Stimulated activated CD8-positive, alpha-beta memory T cell treated with anti-CD3 and anti-CD28 coated beads, Interleukin-4, amount 100 ng/mL, for 1 hour (primary cell): Measurements from ENCODE around the gene CAMK1D.
"Not testable (repeated sequence)": the region's sequence is repeated elsewhere in the genome, so short reads cannot be mapped to it uniquely, and the experiment has no call there.

ENCODE experiments used
- DNase-seq, 2 donors: peaks; one replicate each; pipeline ENCODE4 v3.0.0-alpha.2; 2020; ENCODE audit warnings: low read depth in 2 of 2, low spot score in 1 of 2

CAMK1D gene

DNA sequence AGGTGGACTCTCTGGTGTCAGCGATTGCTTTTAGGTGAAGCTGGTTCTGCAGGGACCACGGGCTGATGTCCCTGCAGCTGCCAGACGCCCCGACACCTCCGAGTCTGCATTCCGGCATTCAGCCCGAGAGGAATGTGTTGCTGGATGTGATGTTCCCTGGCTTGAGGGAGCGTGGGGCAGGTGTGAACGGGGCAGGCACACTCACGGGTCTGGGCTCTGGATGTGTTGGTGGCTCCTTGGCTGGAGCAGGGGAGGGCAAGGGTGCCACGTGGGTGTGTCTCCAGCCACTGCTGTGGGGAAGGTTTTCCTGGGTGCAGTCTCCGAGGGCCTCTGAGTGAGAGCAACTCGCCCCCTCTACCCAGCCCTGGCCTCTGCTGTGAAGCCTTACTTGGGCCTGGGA, 140.5 kb downstream of the CAMK1D start:
- no peak for DNase-seq

DNA sequence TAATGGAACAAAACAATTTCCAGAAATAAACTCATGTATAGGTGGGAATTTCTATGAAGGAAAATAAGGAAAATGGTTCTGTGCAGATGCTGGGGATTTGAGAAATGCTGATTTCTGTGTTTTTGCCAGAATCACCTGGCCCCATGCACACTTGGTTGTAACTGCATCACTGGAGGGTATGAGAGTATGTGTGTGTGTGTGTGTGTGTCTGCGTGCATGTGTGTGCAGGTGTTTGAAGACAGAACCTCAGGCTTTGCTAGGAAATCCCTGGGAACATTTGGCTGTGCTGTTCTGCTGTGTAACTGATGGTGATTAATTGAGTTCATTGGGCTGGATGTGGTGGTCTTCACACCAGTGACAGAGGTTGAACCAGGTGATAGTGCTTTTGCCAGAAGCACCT, 141.6 kb downstream of the CAMK1D start:
- DNase-seq = no peak

DNA sequence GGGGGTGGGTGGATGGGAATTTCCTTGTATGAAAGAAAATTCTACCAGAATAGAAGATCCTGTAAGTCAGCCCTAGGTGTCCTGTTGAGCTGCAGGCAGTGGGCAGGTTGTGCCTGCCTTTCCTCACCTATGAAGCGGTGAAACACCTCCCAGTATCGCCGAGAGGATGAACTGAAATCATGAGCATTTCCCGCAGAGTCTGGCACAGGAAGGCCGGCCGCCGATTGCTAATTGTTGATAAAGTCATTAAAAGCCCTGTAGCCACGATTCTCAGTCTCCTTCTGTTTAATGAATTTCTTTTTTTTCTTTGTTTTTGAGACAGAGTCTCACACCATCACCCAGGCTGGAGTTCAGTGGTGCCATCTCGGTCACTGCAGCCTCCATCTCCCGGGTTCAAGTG, 142.1 kb downstream of the CAMK1D start:
- DNase-seq = no peak

DNA sequence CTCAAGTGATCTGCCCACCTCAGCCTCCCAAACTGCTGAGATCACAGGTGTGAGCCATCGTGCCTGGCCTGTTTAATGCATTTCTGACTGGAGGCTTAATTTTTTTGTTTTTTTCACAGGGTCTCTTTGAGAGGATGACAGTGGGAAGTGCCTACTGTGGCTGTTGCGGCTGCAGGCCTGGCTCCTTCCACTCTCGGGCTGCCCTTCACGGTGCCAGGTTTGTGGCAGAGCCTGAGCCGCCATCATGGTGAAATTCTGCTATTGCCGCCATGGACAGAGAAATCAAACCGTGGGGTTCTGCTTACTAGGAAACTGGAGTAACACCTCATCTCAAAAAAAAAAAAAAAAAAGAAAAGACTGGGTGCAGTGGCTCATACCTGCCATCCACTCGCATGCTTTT, 142.7 kb downstream of the CAMK1D start:
- no peak for DNase-seq

DNA sequence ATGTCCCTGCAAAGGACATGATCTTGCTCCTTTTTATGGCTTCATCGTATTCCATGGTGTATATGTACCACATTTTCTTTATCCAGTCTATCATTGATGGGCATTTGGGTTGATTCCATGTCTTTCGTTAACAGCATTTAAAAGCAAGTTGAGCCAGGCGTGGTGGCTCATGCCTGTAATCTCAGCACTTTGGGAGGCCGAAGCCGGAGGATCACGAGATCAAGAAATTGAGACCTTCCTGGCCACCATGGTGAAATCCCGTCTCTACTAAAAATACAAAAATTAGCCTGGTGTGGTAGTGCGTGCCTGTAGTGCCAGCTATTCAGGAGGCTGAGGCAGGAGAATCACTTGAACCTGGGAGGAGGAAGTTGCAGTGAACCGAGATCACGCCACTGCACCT, 147.7 kb downstream of the CAMK1D start:
- DNase-seq = not testable (repeated sequence)

DNA sequence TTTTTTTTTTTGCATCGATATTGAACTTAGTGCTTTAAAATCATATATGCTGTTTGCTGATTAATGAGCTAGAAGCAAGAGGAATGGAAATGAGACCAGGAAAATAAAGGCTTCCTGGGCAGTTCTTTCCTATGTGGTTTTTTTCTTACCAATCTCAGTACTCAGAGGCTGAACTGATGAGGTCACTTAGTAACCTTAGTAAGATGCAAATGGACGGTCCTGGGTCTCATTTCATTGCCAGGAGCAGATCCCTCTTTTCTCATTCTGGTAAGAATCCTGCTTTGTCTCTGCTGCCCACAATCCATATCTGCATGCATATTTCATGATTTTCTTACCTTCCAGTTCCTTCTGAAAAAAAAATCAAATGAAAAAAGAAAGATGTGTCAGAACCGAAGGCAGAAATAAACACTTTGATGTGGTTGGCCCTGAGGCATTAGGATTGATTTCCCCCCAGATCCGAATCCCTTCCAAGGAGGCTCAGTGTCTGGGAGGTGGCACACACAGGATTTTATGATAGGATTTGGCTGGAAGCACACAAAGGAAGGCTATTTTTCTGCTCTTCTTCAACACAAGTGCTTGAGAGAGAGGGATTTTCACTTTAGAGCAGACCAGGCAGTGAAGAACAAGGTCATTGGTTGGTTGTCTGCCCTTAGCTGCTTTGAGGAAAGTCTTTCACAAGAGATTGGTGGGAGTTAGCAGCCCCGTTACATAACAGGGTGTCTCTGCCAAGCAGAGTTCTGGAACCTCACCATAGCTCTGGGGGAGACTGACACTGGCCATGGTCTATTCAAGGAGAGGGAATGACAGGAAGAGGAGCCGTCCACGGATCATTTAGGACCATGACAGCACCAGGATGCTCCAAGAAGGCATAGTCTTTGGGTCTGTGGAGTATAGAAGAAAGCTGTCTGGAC, 150.0 kb downstream of the CAMK1D start:
- DNase-seq = no peak

DNA sequence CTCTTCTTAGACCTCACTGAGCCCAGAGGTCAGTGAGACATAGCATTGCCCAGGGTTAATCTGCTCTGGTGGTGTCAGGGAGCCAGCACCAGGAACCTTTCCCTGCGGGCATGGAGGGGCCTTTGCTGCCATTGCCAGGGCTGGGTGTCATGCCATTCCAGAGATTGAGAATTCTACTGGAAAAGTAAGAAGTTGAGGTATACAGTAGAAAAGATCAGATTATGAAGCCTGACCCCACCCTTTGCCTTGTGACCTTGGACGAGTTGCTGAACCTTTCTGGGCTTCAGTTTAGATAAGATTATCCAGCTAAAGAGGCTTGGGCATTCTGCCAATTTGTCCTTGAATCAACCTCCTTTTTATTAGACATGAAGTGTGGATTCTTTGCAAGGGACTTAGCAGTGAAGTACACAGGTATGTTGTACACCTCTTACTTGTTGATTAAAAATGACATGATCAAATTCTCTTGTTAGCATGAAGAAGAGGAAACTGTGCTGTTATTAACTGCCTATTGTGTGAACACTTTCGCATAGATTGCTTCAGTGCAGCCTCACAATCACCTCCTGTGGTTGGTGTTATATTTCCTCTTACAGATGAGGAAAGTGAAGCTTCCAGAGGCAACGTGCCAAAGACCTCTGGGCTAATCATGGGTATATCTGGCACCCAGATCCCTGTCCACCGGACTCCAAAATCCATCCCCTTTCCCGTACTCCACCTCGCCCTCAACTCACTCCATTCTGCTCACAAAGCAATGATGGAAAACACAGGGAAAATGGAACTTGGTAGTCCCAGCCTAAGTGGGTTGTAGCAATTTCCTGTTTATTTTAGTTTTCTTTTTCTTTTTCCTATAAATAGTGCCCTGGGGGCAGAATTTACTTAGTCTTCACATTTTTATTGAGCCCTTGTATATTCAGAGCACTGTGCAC, 151.3 kb downstream of the CAMK1D start:
- DNase-seq = no peak

DNA sequence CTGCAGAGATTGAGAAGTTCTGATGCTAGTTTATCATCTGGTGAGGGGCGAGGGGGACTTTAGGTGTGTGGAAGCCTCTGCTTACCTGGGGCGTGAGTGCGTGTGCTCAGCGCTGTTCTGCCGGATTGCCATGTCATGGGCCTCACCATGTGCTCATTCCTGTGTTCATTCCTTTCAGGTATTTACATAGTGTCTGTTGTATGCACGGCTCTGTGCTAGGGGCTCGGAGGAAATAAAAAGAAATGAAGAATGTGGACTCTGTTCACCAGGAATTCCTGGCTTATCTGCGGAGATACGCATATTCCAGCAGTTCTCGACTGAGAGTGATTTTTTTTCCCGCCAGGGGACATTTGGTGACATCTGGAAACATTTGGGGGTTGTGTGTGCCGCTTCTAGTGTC, 152.0 kb downstream of the CAMK1D start:
- DNase-seq = no peak

DNA sequence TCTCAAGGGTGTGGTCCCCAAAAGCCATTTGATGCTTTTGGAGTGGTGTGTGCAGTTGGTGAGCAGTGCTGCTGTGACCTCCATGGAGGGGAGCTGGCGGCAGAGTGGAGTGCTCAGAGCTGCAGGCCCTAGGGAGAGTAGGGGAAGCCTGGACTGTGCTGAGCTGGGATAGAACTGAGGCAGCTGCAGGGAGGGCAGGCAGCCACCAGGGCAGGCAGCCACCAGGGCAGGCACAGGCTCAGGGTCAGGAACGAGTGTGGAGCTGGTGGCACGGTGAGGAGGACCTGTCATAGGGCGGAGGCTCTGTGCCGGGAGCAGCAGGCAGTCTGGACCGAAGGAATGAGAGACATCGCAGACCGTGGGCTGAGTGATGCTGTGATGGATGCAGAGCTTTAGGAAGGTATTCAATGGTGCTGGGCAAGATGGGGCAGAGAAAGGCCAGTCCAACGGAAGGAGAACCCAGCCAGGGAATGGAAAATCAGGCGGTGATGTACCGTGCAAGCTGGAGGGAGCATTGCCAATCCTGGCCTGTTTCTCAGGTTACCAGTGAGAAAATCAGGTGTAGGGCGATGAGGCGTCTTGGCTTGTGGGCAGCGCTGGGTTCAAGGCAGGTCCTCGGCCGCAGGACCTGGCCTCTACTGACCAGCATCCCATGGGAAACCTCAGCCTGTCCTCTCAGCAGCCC, 152.6 kb downstream of the CAMK1D start:
- DNase-seq = no peak

DNA sequence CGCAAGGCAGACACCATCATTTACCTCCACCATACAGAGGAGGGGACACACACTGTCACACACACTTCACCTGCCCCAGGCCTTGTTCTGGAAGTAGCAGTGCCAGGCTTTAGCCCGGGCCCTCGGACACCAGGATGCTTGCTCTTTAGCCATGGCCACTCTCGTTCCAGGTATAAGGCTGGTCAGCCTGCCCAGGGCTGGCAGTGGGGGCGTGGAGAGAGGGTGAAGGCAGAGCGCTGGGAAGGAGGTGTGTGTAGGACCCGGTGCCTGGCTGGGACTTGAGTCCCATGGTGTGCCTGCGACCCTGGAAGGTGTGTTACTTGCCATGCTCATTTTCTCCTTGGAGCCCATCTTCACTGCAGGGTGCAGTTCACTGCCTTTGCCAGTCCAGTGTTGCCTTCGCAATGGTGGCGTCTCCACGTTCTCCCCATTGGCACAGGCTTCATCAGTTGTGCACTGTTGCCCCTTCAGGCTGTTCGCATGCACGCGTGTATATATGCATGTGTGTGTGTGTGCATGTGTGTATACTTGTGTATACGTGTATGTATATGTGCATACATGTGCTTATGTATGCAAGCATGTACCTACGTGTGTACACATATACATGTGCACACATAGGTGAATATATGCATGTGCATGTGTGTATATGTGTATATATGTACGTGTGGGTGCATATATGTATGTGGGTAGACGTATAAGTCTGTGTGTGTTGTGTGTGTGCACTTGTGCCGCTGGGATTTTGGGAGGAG, 153.4 kb downstream of the CAMK1D start:
- DNase-seq = no peak

DNA sequence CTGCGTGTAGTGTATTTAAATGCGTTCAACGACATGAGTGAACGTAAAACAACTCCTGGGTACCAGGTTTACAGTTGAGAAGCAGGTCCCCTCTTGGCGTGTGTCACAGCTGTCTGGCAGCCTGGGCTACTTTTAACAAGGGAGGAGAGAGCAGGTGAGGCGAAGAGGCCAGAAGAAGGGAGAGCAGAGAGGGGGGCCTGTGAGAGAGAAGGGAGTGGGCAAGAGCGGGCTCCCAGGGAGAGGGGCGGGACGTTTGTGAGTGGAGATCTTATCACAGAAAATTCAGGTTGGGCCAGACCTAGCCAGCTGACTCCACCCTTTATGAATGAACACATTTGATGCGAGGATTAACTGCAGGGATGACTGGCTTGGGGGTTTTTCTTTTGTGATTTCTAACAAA, 154.0 kb downstream of the CAMK1D start:
- no peak for DNase-seq

DNA sequence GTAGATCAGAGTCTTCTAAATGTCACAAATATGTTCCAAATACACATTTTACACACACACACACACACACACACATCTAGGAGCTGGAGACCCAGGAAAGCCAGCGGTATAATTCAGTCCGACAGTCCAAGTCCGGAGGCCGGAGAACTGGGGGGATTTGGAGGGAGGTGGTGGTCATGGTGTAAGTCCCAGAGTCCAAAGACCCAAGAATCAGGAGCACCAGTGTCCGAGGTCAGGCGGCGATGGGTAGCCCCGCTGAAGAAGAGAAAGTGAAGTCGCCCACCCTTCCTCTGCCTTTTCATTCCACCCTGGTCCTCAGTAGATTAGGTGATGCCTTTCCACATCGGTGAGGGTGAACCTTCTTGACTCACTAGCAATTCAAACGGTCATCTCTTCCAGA, 154.8 kb downstream of the CAMK1D start:
- DNase-seq = no peak

DNA sequence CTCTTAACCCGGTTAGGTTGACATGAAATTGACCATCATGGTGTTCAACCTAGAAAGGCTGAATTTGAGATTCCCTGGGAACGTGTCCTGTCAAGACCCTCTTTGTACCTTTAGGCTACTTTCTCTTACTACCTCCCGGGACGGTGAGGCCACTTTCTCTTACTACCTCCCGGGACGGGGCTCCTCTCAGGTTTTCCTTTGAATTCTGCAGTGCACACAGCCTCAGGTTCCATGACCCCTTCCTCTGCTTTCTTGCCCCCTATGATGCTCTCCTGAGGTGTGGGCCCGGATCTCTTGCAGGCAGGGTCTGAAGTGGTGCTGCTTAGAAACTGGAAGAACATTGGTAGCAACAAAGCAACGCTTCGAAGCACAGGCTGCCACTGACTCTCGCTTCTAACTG, 155.3 kb downstream of the CAMK1D start:
- DNase-seq = no peak

DNA sequence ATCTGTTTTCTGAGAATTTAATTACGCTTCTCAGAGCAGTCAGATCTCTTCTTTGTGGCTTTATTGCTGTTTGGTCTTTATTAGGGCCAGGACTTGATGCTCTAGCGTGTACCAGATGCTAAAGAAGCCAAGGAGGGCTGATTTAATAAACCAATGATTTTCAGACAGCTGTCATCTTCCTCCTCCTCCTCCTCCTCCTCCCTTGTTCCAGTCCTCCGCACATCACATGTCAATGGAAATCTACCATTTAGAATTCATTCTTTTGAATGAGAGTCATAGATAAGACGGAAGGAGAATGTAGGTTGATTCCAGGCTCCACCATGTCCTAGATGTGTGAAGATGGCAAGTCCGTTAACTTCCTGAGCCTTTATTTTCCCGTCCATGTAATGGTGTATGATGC, 156.3 kb downstream of the CAMK1D start:
- no peak for DNase-seq

DNA sequence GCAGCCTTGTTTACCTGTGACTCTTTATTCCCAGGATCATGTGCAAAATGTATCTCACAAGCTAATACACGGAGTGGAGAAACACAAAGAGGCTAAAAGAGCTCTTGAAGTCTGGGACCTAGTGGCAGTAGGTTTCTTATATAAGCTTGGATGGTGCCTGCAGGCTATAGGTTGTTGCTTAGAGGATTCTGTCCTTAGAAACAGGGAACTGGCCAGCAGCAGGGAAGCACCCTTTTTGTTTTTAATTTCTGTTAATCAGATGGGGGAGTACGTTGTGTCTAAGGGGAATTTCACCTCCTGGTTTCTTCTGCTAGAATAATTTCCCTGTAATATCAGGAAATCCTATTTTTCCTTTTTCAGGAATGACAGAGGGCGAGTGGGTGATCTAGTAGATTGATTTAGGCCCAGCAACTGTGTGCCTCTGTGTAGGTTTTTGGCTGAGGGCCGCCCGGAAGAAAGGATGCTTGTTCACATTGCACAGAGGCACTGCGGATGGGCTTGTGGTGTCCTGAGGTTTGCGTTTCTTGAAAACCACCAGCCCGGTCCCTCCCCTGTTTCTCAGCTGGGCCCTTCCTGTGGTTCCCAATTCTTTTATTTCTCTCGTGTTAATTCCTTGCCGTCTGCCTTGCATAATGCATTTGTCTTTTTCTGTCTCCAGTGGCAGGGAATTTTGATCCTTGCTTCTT, 158.0 kb downstream of the CAMK1D start:
- DNase-seq = no peak

DNA sequence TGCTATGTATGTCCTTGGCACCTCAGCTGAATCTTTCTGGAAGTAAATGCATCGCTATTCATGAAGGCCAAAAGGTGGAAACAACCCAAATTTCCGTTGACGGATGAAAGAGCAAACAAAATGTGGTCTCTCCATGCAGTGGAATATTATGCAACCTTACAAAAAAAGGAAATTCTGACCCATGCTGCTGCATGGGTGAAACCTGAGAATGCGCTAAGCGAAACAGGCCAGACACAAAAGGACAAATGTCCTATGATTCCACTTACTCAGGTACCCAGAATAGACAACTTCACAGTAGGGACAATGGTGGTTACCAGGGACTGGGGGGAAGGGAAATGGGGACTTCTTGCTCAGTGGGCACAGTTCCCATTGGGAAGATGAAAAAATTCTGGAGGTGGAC, 158.8 kb downstream of the CAMK1D start:
- DNase-seq = no peak

DNA sequence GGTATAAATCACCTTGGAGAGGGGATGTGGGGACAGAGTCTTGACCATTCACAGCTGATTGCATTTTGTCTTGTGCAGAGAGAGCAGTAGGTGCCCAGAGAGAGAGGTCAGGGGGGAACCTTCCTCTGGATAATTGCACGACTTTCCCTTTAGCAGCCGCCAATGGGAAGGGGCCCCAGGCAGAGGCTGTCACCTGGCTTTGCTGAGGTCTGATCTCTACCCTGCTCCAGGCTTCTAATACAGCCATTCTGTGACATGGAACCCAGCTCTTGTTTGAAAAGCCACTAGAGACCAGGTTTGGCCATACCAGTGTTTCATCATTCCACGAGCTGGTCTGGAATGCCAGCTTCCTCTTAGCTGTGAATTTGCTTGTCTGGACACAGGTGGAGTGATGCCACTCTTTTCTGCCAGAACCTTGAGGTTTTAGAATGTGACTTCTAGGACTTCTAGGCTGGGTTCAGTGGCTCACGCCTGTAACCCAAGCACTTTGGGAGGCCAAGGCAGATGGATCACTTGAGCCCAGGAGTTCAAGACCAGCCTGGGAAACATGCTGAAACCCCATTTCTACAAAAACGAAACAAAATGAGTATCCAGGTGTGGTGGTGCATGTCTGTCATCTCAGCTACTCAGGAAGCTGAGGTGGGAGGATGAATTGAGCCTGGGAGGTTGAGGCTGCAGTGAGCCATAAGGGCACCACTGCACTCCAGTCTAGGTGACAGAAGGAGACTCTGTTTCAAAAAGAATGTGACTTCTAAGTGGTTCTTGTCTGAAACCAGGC, 159.9 kb downstream of the CAMK1D start:
- no peak for DNase-seq

DNA sequence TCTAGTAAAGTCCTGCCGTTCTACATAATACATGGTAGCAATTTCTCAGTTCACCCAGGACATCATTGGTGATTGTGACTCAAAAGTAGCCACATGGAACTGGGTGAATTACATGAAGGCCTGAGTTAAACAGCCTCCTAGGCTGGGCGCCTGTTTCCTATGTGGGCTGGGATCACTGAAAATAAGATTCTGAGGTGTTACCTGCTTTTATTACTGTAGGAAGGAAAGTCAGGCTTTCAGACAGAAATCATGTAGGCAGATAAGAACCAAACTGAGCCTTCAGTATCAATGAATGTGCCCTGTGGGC, 160.4 kb downstream of the CAMK1D start:
- no peak for DNase-seq

DNA sequence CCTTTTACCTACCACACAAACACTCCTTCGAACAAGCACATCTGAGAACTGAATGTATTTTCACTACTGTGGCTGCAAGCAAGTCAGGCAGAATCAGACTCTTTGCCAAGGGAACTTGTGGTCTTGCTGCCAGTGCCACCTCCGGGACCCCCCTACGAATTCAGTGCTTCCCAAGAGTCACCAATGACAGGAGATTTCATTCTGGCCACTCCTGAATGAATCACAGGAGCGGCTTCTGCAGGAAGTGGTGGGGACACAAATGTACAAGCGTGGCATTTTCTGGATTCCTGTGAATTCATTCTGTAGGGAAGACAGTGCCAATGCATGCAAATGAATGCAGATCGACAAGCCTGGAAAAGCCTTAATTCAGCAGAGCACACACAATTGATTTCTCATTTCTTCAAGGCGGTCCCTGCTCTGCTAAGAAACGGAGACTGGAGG, 161.2 kb downstream of the CAMK1D start:
- DNase-seq = no peak

DNA sequence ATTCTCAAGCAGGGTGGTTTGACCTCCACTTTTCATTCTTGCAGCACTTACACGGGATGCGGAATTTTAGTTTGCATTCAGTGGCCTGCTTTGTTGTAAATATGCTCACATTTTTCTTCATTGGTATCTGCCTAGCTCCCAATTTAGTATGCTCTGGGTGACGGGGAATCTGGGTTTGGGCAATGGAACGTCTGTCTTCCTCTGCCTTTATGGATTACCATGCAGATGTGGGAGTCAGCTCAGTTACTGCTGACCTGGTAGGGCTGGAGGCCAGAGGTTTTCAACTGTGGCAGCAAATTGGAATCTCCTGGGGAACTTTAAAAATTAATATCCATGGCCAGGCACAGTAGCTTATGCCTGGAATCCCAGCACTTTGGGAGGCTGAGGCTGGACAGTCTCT, 161.6 kb downstream of the CAMK1D start:
- DNase-seq = no peak
